ENCODE results near the gene PDE6D.
A peak's percentile ranks its signal among the peaks of the same experiment; 100 is the strongest.
"Not testable (repeated sequence)": the region's sequence is repeated elsewhere in the genome, so short reads cannot be mapped to it uniquely, and the experiment has no call there.

PDE6D gene

GRCh38 chr2:231713730-231714638, 67.1 kb downstream of the PDE6D start:
- peaks cover 68% of the 10 kb centered on the region for H3K79me2 ChIP-seq (ENCODE audit: insufficient read depth, low read length)
- H3K9me2 ChIP-seq (replicated peaks; ENCODE audit: low read depth, low read length): no peaks in the 10 kb centered on the region
- H3K4me2 ChIP-seq (ENCODE audit: low read depth, low read length, poor library complexity, severe bottlenecking): peak overlapping the region; percentile 96
- H3K4me3 ChIP-seq (ENCODE audit: low read length, poor library complexity, severe bottlenecking): peak overlapping the region; percentile 74
- H3K4me1 ChIP-seq (ENCODE audit: insufficient read depth, low read length, poor library complexity, severe bottlenecking): peaks cover 22% of the 10 kb centered on the region
- H3F3A ChIP-seq (ENCODE audit: low read depth): peaks cover 28% of the 10 kb centered on the region
- peaks cover 53% of the 10 kb centered on the region for H4K20me1 ChIP-seq (ENCODE audit: insufficient read depth, low read length, poor library complexity, severe bottlenecking)
- H3K9me3 ChIP-seq (ENCODE audit: insufficient read depth, low read depth, low read length): no peaks in the 10 kb centered on the region
- peaks cover 55% of the 10 kb centered on the region for H3K36me3 ChIP-seq (ENCODE audit: insufficient read depth, low read length)
- no peak for TF ChIP-seq EZH2phosphoT487 (IDR thresholded peaks at IDR 0.05; ENCODE audit: borderline replicate concordance)
- TF ChIP-seq CTCF (conservative IDR thresholded peaks at IDR 0.05; ENCODE audit: low read length): peak; percentile 94
- peaks cover 34% of the 10 kb centered on the region for H3K27me3 ChIP-seq (ENCODE audit: insufficient read depth, low read length, poor library complexity, severe bottlenecking)
- H3K9ac ChIP-seq (ENCODE audit: low read depth, low read length, poor library complexity, severe bottlenecking): peak overlapping the region; percentile 55
- no peak overlapping the region for H2AFZ ChIP-seq (ENCODE audit: low read length)

GRCh38 chr2:231713406-231713729, 67.7 kb downstream of the PDE6D start:
- peaks cover 28% of the 10 kb centered on the region for H3F3A ChIP-seq (ENCODE audit: low read depth)
- not testable (repeated sequence) for H3K9me2 ChIP-seq (replicated peaks; ENCODE audit: low read depth, low read length); H2AFZ ChIP-seq (ENCODE audit: low read length); H3K9me3 ChIP-seq (ENCODE audit: insufficient read depth, low read depth, low read length)
- peaks cover 39% of the 10 kb centered on the region for H3K27me3 ChIP-seq (ENCODE audit: insufficient read depth, low read length, poor library complexity, severe bottlenecking)
- H3K4me2 ChIP-seq (ENCODE audit: low read depth, low read length, poor library complexity, severe bottlenecking): peak overlapping the region; percentile 96
- peak overlapping the region; percentile 74 for H3K4me3 ChIP-seq (ENCODE audit: low read length, poor library complexity, severe bottlenecking)
- H3K79me2 ChIP-seq (ENCODE audit: insufficient read depth, low read length): peaks cover 74% of the 10 kb centered on the region
- peaks cover 59% of the 10 kb centered on the region for H4K20me1 ChIP-seq (ENCODE audit: insufficient read depth, low read length, poor library complexity, severe bottlenecking)
- H3K36me3 ChIP-seq (ENCODE audit: insufficient read depth, low read length): peaks cover 59% of the 10 kb centered on the region
- H3K4me1 ChIP-seq (ENCODE audit: insufficient read depth, low read length, poor library complexity, severe bottlenecking): peaks cover 22% of the 10 kb centered on the region
- H3K9ac ChIP-seq (ENCODE audit: low read depth, low read length, poor library complexity, severe bottlenecking): peak overlapping the region; percentile 55

GRCh38 chr2:231712451-231713021, 68.5 kb downstream of the PDE6D start:
- Histone ChIP-seq H3K36me3 (ENCODE audit: insufficient read depth, low read length) (peaks cover 59% of the 10 kb centered on the region), H3K4me1 (ENCODE audit: insufficient read depth, low read length, poor library complexity, severe bottlenecking) (peaks cover 24% of the 10 kb centered on the region), H3F3A (ENCODE audit: low read depth) (peaks cover 28% of the 10 kb centered on the region), H4K20me1 (ENCODE audit: insufficient read depth, low read length, poor library complexity, severe bottlenecking) (peaks cover 59% of the 10 kb centered on the region), H3K79me2 (ENCODE audit: insufficient read depth, low read length) (peaks cover 79% of the 10 kb centered on the region), H3K4me2 (ENCODE audit: low read depth, low read length, poor library complexity, severe bottlenecking) (peak overlapping the region; percentile 100), H3K9ac (ENCODE audit: low read depth, low read length, poor library complexity, severe bottlenecking) (peak overlapping the region; percentile 100), H3K4me3 (ENCODE audit: low read length, poor library complexity, severe bottlenecking) (peak overlapping the region; percentile 100), H3K27me3 (ENCODE audit: insufficient read depth, low read length, poor library complexity, severe bottlenecking) (peaks cover 42% of the 10 kb centered on the region)
- H2AFZ ChIP-seq (ENCODE audit: low read length); H3K9me3 ChIP-seq (ENCODE audit: insufficient read depth, low read depth, low read length); H3K9me2 ChIP-seq (replicated peaks; ENCODE audit: low read depth, low read length): not testable (repeated sequence)

- H3K36me3 ChIP-seq (ENCODE audit: insufficient read depth, low read length): peaks cover 59% of the 10 kb centered on the region
- H3K27me3 ChIP-seq (ENCODE audit: insufficient read depth, low read length, poor library complexity, severe bottlenecking): peaks cover 45% of the 10 kb centered on the region
- H3K9ac ChIP-seq (ENCODE audit: low read depth, low read length, poor library complexity, severe bottlenecking): peak overlapping the region; percentile 100
- H3K4me3 ChIP-seq (ENCODE audit: low read length, poor library complexity, severe bottlenecking): peak overlapping the region; percentile 100
- no peaks in the 10 kb centered on the region for H3K9me2 ChIP-seq (replicated peaks; ENCODE audit: low read depth, low read length)
- peaks cover 28% of the 10 kb centered on the region for H3F3A ChIP-seq (ENCODE audit: low read depth)
- no peaks in the 10 kb centered on the region for H3K9me3 ChIP-seq (ENCODE audit: insufficient read depth, low read depth, low read length)
- peak overlapping the region; percentile 100 for H3K4me2 ChIP-seq (ENCODE audit: low read depth, low read length, poor library complexity, severe bottlenecking)
- no peak for TF ChIP-seq EZH2phosphoT487 (IDR thresholded peaks at IDR 0.05; ENCODE audit: borderline replicate concordance)
- no peak for TF ChIP-seq CTCF (conservative IDR thresholded peaks at IDR 0.05; ENCODE audit: low read length)
- peaks cover 84% of the 10 kb centered on the region for H3K79me2 ChIP-seq (ENCODE audit: insufficient read depth, low read length)
- no peak overlapping the region for H2AFZ ChIP-seq (ENCODE audit: low read length)
- peaks cover 26% of the 10 kb centered on the region for H3K4me1 ChIP-seq (ENCODE audit: insufficient read depth, low read length, poor library complexity, severe bottlenecking)
- peaks cover 59% of the 10 kb centered on the region for H4K20me1 ChIP-seq (ENCODE audit: insufficient read depth, low read length, poor library complexity, severe bottlenecking)
Observed at GRCh38 chr2:231711677-231712450, 69.2 kb downstream of the PDE6D start.

Data from Loucy (cell line).